Sciatic nerve (tissue), 2 donors: ENCODE measurements around the gene INPP4A. TPM values are rescaled to one million over a fixed set of nuclear protein-coding genes. Genes with fewer than 3 reads are reported as not detected.

Experiments
- ATAC-seq: fragments of 200-7000 bp; cut with Tn5 transposase; one replicate; pipeline ENCODE4 v1.9.1; 2020; ENCODE audit warnings: mild to moderate bottlenecking, moderate library complexity
- DNase-seq: peaks from one replicate; pipeline ENCODE4 v3.0.0-alpha.2; 2020; ENCODE audit warnings: low spot score
- intact Hi-C: fragments of 100-400 bp; cut with DNase I; formaldehyde crosslinking; loops from one replicate; pipeline ENCODE4 v1.14.2; 2022
- total RNA-seq: library from RNA; stranded (reverse); fragmentation: NEBNext Ultra II Directional; extraction: Animal tissue kit (Norgen Biotek cat#: 25700); gene quantifications from one replicate; pipeline ENCODE4 v1.2.1, GENCODE V29; 2021
- donor health status: DM: no; HTN: no; CAD: no.
- donor health status: DM: no; HTN: no; CAD: no.

The INPP4A gene
- total RNA-seq, 1 donor from 2014 or later = 29.8 TPM

DNA sequence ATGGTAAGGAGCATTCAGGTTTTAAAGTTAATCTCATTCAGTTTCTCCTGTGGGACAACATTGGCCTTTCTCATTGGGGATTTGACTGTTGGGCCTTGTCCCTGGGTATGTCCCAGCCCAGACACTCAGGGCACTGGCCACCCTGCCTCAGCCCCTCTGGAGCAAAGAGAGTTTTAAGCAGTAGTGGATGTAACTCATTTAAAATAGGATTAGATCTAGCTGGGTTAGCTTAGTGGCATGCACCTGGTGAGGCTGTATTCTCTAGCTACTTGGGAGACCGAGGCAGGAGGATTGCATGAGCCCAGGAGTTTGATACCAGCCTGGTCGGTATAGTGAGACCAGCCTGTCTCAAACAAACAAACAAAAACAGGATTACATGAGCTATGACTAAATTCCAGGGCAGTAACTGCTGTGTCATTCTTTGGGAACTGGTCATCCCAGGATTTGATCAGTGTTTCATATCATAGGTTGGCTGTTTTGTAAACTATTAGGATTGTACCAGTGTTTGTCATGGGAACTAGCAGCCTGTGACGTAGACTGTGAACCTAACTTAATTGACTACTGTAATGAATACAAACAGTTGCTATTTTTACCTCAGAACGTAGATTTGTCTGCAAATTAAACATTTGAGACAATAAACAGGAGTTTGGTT, 12.5 kb downstream of the INPP4A start:
- intact Hi-C loops = no loop called here
- ATAC-seq (no peak), DNase-seq (no peak)

DNA sequence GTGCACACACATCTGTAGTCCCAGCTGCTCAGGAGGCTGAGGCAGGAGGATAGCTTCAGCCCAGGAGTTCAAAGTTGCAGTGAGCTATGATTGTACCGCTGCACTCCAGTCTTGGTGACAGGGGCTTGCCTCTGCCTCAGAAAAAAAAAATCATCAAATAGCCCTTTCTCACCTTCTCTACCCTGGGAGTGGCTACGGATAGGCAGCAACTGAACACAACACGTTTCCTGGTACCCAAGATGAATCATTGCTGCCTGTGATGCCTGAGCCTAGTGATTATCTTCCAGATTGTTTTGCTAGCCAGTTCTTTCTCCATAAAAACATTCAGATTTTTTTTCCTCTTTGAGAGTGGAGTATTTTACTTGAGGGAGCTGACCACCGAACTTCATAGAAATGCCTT, 13.5 kb downstream of the INPP4A start:
- ATAC-seq = no peak
- intact Hi-C loops = no loop called here
- no peak for DNase-seq

GRCh38 chr2:98458667-98459380, 14.2 kb downstream of the INPP4A start:
- ATAC-seq = no peak
- intact Hi-C loops = no loop called here
- DNase-seq = no peak

DNA sequence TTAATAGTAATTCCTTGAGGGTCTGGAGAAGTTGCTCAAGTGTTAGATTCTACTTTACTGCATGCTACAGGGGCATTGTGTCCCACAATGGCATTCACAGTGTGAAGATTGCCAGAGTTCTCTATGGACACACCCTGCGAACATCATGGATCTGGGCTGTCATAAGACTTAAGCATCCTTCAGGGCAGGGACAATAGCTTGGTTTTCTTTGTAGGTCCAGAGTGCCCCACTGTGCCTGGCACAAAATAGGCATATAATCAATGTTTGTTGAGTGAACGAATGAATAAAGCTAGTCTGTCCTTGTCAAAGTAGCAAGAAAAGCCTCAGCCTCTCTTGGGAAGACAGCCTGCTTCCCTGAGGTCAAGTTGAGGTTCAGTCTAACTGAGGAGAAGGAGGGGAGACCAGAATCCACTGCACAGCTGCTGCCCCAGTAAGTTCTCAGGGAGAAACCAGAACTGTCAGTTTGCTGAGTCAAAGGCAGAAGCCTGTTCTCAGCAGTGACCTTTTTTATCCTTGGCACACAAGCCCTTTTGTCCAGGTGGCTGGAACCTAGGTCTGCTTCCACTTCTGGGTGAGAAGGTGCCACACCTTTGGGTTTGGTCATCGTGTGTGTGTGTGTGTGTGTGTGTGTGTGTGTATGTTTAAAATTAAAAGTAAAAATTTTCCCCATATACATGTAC, 15.0 kb downstream of the INPP4A start:
- intact Hi-C loops = no loop called here
- no peak for DNase-seq
- no peak for ATAC-seq

GRCh38 chr2:98460573-98461497, 16.2 kb downstream of the INPP4A start:
- ATAC-seq (no peak), DNase-seq (no peak)
- intact Hi-C loops = no loop called here

DNA sequence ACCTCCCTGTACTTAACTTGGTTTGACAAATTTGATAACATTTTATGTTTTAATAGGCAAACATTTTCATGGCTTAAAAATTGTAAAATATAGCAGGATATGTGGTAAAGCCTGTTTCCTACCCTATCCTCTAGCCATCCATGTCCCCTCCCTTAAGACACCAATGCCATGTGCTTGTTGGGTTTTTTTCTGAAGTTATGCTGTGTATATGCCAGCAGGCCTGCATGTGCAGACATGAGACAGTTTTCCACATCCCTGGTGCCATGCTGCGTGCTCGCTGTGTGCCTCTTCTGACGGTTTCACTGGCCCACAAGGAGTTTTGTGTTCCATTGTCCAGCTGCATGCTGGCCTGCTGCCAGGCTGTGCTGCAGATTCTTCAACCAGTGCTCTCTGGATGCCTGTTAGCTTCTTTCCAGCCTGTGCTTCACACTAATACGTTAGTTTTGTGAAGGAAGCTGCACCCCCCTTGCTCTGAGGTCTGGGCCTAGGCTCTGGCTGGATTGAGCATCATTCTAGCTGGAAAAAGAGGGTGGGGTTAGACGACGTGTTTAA, 16.9 kb downstream of the INPP4A start:
- ATAC-seq = no peak
- intact Hi-C loops = no loop called here

DNA sequence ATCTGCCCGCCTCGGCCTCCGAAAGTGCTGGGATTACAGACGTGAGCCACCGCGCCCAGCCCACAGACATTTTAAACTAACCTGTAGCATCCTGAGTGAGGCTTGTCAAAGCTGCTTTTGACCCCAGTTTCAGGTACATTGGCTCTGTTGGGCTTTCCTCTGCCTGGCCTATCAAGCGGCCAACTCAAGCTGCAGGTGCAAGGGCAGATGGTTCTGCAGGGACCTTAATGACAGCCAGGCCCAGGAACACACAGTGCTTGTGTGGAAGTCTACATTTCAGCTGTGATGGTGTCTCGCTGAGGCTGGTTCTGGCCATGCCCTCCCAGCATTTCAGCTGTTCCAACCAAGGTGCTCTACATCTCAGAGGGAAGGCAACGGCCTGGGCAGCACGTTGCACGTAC, 18.4 kb downstream of the INPP4A start:
- ATAC-seq (no peak), DNase-seq (no peak)
- intact Hi-C loops = no loop called here

More for the DNA sequence above, 16.9 kb downstream of the INPP4A start:
- DNase-seq = no peak

DNA sequence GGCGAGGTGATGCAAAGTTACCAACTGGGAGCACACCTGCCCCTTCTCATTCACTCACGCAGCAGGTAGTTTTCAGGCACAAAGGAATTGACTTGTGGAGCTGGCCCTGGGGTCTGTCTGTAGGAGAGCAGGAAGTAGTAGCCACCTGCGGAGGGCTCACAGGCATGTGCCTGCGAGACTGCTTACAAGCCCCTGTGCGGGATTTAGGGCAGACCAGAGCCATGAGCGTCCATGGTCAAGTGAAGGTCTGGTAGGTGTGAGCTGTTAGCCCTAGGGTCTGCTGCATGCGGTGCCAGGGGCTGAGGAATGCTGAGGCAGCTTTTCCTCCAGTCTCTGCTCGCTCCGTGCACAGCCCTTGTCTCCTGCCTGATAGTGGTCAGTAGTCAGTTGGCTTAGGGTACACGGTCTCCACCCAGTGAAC, 18.9 kb downstream of the INPP4A start:
- intact Hi-C loops = no loop called here
- ATAC-seq (no peak), DNase-seq (no peak)

DNA sequence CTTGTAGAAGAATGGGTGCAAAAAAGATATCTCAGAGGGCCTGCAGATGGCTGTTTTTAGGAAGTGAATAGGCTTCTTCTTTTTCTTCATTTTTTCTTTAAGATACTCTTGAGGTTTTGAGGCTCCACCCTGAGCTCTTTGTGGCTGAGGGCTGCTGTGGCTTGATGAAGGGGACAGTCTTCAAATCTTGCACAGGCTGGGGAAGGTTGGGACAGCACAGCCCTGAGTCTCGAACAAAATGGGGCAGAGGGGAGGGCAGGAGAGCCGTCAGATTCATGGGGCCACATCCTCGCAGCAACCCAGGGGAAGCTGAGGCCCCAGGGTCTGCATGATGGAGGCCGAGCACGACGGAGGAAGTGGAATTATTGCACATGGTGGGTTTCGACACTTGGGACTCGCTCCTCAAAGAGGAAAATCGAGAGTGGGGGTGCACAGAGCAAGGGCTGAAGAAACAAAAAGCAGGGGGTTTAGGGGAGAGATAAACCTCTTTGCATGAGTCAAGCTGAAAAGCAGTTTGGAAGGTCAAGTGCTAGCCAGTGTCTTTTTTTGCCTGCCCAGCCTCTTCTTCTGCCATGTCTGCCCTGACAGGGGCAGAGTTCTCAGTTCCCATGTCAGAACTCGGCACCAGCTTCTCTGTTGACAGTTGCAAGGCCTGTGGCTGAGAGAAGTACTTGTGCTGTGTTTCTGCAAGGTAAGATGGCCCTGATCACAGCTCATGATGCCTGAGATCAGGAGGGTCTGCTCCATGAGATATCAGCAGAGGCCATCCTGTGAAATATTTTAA, 19.5 kb downstream of the INPP4A start:
- peak; percentile 27 for ATAC-seq
- intact Hi-C loops = no loop called here
- no peak for DNase-seq

DNA sequence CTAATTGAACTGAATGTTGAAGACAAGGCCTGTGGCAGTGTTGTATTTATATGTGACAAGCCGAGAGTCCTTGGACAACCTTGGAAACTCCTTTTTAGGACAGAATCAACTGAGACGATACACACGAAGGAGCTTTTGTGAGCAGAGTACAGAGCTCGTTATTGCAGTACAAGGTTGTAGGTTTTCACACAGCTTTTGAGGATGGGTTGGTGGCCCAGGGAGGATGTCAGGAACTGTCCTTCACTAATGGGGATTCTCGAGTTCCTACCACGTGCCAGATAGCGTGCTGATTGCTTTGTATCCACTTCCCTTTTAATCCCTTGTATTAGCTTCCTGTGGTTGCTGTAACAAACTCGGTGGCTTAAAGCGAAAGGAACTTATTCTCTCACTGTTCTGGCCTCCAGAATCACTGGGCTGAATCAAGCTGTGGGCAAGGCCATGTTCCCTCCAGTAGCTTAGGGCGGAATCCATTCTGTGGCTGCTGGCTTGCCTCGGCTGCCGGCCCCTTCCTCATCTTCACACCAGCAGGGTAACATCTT, 20.2 kb downstream of the INPP4A start:
- intact Hi-C loops = no loop called here
- DNase-seq (no peak), ATAC-seq (peak; percentile 53)

DNA sequence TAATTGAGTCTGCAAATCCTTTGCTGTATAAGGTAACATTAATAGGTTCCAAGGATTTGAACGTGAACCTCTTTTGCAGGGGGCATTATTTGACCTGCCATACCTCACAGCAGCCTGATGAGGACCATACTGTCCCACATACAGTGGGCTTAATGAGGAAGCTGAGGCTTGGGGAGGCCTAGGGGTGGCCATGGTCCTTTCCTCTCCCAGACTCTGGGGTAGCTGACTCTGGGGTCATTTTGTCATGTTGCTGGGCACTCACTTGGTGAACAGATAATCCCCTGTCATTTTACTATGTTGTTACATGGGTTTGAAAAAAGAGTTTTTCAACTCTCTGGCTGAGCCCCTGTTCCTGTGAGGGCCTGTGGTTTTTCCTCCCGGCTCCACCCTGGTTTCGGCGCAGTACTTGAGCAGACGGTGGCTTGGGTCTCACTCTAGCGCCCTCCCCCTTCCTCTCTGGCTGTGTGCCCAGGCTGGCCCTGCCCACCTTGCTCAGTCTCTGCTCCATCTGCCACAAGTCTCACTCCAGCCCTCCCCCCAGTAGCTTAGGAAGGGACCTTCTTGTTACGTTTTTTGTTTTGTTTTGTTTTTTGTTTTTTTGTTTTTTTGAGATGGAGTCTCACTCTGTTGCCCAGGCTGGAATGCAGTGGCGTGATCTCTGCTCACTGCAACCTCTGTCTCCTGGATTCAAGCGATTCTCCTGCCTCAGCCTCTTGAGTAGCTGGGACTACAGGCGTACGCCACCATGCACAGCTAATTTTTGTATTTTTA, 21.0 kb downstream of the INPP4A start:
- intact Hi-C loops = no loop called here
- DNase-seq (peak; percentile 70), ATAC-seq (peak; percentile 72)

GRCh38 chr2:98467082-98467536, 22.5 kb downstream of the INPP4A start:
- intact Hi-C loops = no loop called here

GRCh38 chr2:98467652-98468051, 23.0 kb downstream of the INPP4A start:
- no peak for ATAC-seq
- intact Hi-C loops = no loop called here

More at GRCh38 chr2:98467082-98467536, 22.5 kb downstream of the INPP4A start:
- ATAC-seq (no peak), DNase-seq (no peak)

DNA sequence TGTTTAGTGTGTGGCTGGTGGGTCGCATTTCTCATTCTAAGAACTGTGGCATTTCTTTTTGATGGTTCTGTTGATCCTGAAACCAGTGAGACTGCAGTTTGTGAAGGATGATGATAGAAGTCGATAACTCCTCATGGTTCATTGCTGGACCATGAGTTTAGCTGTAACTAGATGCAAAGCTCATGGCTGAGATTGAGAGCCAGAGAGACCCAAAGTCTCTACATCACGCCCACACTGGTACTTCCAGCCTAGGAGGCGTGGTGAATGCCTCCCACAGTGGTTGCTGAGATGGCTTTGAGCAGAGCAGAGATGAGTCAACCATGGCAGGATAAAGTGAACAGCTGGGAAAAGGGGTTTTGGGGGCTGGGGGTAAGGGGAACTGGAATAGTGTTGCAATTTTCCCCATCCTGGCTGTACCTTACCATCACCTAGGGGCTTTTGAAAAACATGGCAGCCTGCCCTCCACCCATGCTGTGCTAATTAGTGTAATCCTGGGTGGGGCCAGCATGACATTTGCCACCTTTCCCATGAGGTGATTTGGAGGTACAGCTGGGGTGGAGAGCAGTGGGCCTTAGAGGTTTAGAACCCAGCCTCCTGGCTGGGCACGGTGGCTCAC, 24.1 kb downstream of the INPP4A start:
- ATAC-seq = no peak
- DNase-seq = no peak
- intact Hi-C loops = no loop called here

More at GRCh38 chr2:98467652-98468051, 23.0 kb downstream of the INPP4A start:
- no peak for DNase-seq

GRCh38 chr2:98469862-98470544, 25.3 kb downstream of the INPP4A start:
- intact Hi-C loops = no loop called here
- ATAC-seq (no peak), DNase-seq (no peak)

- ATAC-seq (no peak), DNase-seq (no peak)
- intact Hi-C loops = no loop called here
These were observed 26.2 kb downstream of the INPP4A start for GRCh38 chr2:98470851-98471255.
